ENCODE data around the gene CDH23. TPM values are rescaled to one million over a fixed set of nuclear protein-coding genes. Genes with fewer than 3 reads are reported as not detected.

Gene CDH23
- total RNA-seq, 2 donors from 2014 or later: 1.4 to 1.6 TPM

- no peak for TF ChIP-seq CTCF (IDR thresholded peaks at IDR 0.05)
- no peaks in the 10 kb centered on the region for H3K36me3 ChIP-seq
- H3K4me1 ChIP-seq: peaks cover 7% of the 10 kb centered on the region
These were observed 357.8 kb downstream of the CDH23 start for GRCh38 chr10:71754562-71754961.

DNA sequence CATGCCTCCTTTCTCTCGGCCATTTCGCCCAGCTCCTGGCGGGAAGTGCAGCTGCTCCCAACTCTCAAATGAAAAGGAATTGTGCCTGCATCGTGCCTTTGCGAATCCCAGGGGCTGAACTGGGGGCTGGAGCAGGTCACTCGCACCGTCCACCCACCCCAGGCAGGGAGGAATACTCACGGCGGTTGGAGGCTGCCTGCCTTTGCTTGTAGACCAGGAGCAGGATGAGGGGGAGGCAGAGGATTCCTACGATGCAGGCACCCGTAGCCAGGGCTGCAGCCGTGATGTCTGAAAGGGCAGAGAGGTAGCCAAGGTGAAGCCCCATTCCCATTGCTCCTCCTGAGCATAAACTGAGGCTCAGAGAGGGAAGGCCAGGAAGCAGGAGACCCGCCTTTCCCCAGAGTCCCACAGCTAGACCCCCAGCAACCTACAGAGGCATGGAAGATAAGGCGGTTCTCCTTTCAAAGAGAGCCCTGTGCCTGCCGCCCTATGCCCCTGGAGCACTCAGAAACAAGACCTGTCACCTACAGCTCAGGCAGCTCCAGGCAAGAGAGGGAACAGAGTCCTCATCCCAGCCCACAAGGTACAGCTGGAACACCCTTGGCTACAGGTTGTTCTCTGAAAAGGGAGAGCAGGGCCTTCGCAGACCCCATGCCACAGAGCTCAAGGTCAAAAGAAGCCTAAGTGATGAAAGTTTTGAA is 358.6 kb downstream of the CDH23 start:
- Histone ChIP-seq H3K27me3 (no peaks in the 10 kb centered on the region), H3K9me3 (no peaks in the 10 kb centered on the region), H3K27ac (peak overlapping the region; percentile 36), H3K36me3 (no peaks in the 10 kb centered on the region), H3K4me1 (peaks cover 6% of the 10 kb centered on the region), H3K4me3 (no peak overlapping the region), H3K9ac (ENCODE audit: low read depth in 2 of 2, low read length in 2 of 2) (no peak overlapping the region)
- intact Hi-C loops (cut with DNase I): no loop called here
- DNase-seq: no peak
- TF ChIP-seq CTCF (IDR thresholded peaks at IDR 0.05): no peak

More at GRCh38 chr10:71754562-71754961, 357.8 kb downstream of the CDH23 start:
- intact Hi-C loops (cut with DNase I): no loop called here
- Histone ChIP-seq H3K9me3 (no peaks in the 10 kb centered on the region), H3K9ac (ENCODE audit: low read depth in 2 of 2, low read length in 2 of 2) (no peak overlapping the region), H3K27ac (no peak overlapping the region), H3K4me3 (no peak overlapping the region), H3K27me3 (no peaks in the 10 kb centered on the region)
- no peak for DNase-seq

GRCh38 chr10:71756311-71757191 is 359.8 kb downstream of the CDH23 start:
- Histone ChIP-seq H3K36me3 (no peaks in the 10 kb centered on the region), H3K9me3 (no peaks in the 10 kb centered on the region), H3K27ac (peak overlapping the region; percentile 43), H3K9ac (ENCODE audit: low read depth in 2 of 2, low read length in 2 of 2) (peak overlapping the region in 1 of 2 donors; percentile 48), H3K4me1 (peaks cover 8% of the 10 kb centered on the region), H3K4me3 (no peak overlapping the region), H3K27me3 (no peaks in the 10 kb centered on the region)
- no peak for DNase-seq
- intact Hi-C loops (cut with DNase I): no loop called here
- TF ChIP-seq CTCF (IDR thresholded peaks at IDR 0.05): no peak

DNA sequence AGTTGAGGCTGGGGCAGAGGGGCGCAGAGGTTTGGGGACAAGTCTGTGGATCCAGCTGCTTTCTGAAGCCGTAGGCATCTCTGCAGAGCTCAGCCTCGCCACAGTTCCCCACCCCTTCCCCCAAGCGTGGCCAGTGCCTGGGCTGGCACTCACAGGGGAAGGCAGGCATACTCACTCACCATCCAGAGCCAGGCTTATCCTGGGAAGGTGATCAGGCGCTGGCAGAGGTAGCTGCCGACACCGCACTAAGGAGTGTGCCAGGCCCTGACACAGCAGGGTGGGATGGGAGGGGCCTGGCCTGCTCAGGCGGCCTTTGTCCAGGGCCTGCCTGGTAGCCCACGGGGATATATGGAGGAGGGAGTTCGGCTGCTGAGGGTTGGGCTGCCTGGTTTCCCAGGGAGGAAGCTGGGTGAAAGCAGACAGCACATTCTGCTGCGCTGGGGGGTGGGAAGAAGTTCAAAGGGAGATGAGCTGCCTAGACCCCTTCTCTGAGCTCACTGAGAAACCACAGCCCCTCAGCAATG is 360.7 kb downstream of the CDH23 start:
- Histone ChIP-seq H3K4me1 (peaks cover 8% of the 10 kb centered on the region), H3K4me3 (no peak overlapping the region), H3K36me3 (no peaks in the 10 kb centered on the region), H3K27me3 (no peaks in the 10 kb centered on the region), H3K9ac (ENCODE audit: low read depth in 2 of 2, low read length in 2 of 2) (peak overlapping the region; percentile 15 to 48), H3K9me3 (no peaks in the 10 kb centered on the region), H3K27ac (peak overlapping the region; percentile 43)
- DNase-seq: no peak
- no peak for TF ChIP-seq CTCF (IDR thresholded peaks at IDR 0.05)
- intact Hi-C loops (cut with DNase I): no loop called here

DNA sequence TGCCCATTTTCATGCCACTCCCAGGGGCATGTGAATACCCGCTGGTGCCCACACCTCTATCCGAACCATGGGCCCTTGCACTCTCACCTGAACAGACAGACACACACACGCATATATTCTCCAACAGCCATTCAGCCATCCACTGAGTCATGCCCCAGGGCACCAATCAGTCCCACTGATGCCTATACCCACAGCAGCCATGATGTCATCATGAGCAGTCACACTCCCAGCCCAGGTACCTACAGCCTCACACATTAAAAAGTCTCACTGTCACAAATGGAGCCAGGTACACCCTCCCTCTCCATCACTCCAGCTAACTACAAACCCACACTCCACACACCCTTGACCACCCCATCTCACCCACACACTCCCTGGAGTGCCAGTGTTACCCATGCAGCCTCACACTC is 364.4 kb downstream of the CDH23 start:
- TF ChIP-seq CTCF (IDR thresholded peaks at IDR 0.05): no peak
- DNase-seq: no peak
- Histone ChIP-seq H3K4me3 (no peak overlapping the region), H3K27me3 (no peaks in the 10 kb centered on the region), H3K9ac (ENCODE audit: low read depth in 2 of 2, low read length in 2 of 2) (no peak overlapping the region), H3K4me1 (peaks cover 7% of the 10 kb centered on the region), H3K27ac (no peak overlapping the region), H3K36me3 (no peaks in the 10 kb centered on the region), H3K9me3 (no peaks in the 10 kb centered on the region)
- intact Hi-C loops (cut with DNase I): no loop called here

Data from colonic mucosa (tissue), 4 donors.